Neutrophil (primary cell): Measurements from ENCODE around the gene AGPAT4.

ENCODE experiments used
- H3K27ac ChIP-seq: fragments of 200-600 bp; sonication (generic); 2 replicates; pipeline ENCODE4 v1.5.1; 2016; ENCODE audit warnings: mild to moderate bottlenecking, moderate library complexity
- H3K27me3 ChIP-seq: fragments of 200-600 bp; sonication (generic); 2 replicates; pipeline ENCODE4 v1.6.0; 2016; ENCODE audit warnings: mild to moderate bottlenecking
- H3K36me3 ChIP-seq: fragments of 200-600 bp; sonication (generic); 2 replicates; pipeline ENCODE4 v1.5.1; 2017
- H3K4me1 ChIP-seq, 2 experiments: fragments of 200-600 bp in 1 of 2; sonication (generic) in 1 of 2; 1 replicate in 1 of 2; 2 replicates in 1 of 2; pipeline versions ENCODE4 v1.5.1 to v1.6.1; 2013 to 2016; ENCODE audit warnings: low read depth in 1 of 2, low read length in 1 of 2, mild to moderate bottlenecking in 1 of 2, moderate library complexity in 1 of 2; ENCODE audit not compliant: control insufficient read depth in 1 of 2, insufficient read depth in 1 of 2
- H3K4me3 ChIP-seq, 2 experiments: fragments of 200-600 bp in 1 of 2; sonication (generic) in 1 of 2; 1 replicate in 1 of 2; 2 replicates in 1 of 2; pipeline ENCODE4 v1.5.1; 2013 to 2016; ENCODE audit warnings: low read depth in 1 of 2, low read length in 1 of 2, mild to moderate bottlenecking in 1 of 2, moderate library complexity in 1 of 2
- H3K9me3 ChIP-seq: fragments of 200-600 bp; sonication (generic); 2 replicates; pipeline ENCODE4 v1.5.1; 2016
- CTCF ChIP-seq: fragments of 200-600 bp; sonication (generic); IDR thresholded peaks from 2 replicates; pipeline ENCODE4 v1.5.1; 2016; ENCODE audit warnings: antibody characterized with exemption

AGPAT4 gene

GRCh38 chr6:161103475-161103874 is 170.4 kb downstream of the AGPAT4 start:
- peaks cover 63% of the 10 kb centered on the region for H3K36me3 ChIP-seq
- H3K27ac ChIP-seq = no peak overlapping the region
- peaks cover 3 to 8% of the 10 kb centered on the region in 2 experiments for H3K4me1 ChIP-seq
- no peak for TF ChIP-seq CTCF
- no peak overlapping the region for H3K4me3 ChIP-seq
- no peaks in the 10 kb centered on the region for H3K27me3 ChIP-seq
- no peaks in the 10 kb centered on the region for H3K9me3 ChIP-seq

DNA sequence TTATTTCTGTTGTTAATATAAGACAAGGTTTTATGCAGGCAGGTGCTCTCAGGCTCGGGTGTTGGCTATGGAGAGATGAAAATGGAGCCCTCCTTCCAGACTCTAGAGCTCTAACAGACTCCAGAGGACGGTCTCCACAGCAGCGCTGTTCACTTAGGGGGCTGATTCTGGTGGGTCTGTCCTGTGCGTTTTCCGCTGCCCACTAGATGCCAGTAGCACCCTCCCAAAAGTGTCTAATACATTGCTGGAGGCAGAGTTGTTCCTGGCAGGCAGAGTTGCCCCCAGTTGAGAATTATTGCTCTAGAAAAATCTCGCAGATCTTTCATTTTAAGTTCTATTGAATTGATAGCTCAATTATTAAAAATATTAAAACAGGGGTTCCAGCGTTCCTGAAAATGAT is 172.3 kb downstream of the AGPAT4 start:
- H3K9me3 ChIP-seq = no peaks in the 10 kb centered on the region
- no peaks in the 10 kb centered on the region for H3K27me3 ChIP-seq
- TF ChIP-seq CTCF = no peak
- H3K4me3 ChIP-seq = no peak overlapping the region
- peaks cover 67% of the 10 kb centered on the region for H3K36me3 ChIP-seq
- no peaks in the 10 kb centered on the region for H3K4me1 ChIP-seq
- no peak overlapping the region for H3K27ac ChIP-seq

DNA sequence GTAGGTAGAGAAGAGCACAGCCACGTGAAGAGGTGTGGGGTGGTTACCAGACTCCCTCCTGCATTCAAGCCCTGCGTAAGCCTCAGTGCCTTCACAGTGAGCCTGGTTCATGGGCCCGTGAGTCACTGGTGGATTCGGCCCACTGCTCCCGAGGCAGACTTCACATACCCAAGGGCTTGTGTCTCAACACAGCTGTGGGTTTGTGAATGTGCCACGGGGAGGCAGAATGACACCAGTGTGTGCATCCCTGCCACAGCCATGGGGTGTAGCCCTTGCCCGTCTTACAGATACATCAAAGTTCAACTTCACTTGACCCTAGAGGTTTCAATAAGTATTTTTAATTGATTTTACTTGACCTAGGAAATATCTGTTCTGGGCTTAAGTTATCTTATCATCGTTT is 173.8 kb downstream of the AGPAT4 start:
- no peaks in the 10 kb centered on the region for H3K27me3 ChIP-seq
- H3K27ac ChIP-seq = no peak overlapping the region
- peaks cover 64% of the 10 kb centered on the region for H3K36me3 ChIP-seq
- H3K9me3 ChIP-seq = no peaks in the 10 kb centered on the region
- no peak overlapping the region for H3K4me3 ChIP-seq
- no peaks in the 10 kb centered on the region for H3K4me1 ChIP-seq
- TF ChIP-seq CTCF = no peak

- no peaks in the 10 kb centered on the region for H3K9me3 ChIP-seq
- no peak for TF ChIP-seq CTCF
- no peak overlapping the region for H3K27ac ChIP-seq
- no peaks in the 10 kb centered on the region for H3K4me1 ChIP-seq
- peaks cover 72% of the 10 kb centered on the region for H3K36me3 ChIP-seq
- H3K4me3 ChIP-seq = no peak overlapping the region
- no peaks in the 10 kb centered on the region for H3K27me3 ChIP-seq
Measured at GRCh38 chr6:161095916-161096315, 177.9 kb downstream of the AGPAT4 start.

- Histone ChIP-seq H3K36me3 (peaks cover 72% of the 10 kb centered on the region), H3K9me3 (no peaks in the 10 kb centered on the region), H3K4me3 (no peak overlapping the region), H3K27ac (no peak overlapping the region), H3K4me1 (no peaks in the 10 kb centered on the region), H3K27me3 (no peaks in the 10 kb centered on the region)
- TF ChIP-seq CTCF = no peak
Measured at GRCh38 chr6:161094955-161095354, 178.9 kb downstream of the AGPAT4 start.
